Muscle of leg (tissue), 11 donors: ENCODE results near the gene CALHM5. TPM values are rescaled to one million over a fixed set of nuclear protein-coding genes. Genes with fewer than 3 reads are reported as not detected.
A peak's percentile ranks its signal among the peaks of the same experiment; 100 is the strongest.

Source experiments
- DNase-seq: peaks from one replicate; pipeline ENCODE4 v3.0.0; 2013
- H3K27ac ChIP-seq: one replicate; pipeline ENCODE4 v1.5.1; 2013; ENCODE audit warnings: mild to moderate bottlenecking, low read length, control low read depth
- H3K27me3 ChIP-seq: one replicate; pipeline ENCODE4 v1.6.1; 2013; ENCODE audit warnings: low read length; ENCODE audit not compliant: control insufficient read depth, insufficient read depth
- H3K36me3 ChIP-seq: one replicate; pipeline ENCODE4 v1.6.1; 2013; ENCODE audit warnings: low read length; ENCODE audit not compliant: control insufficient read depth, insufficient read depth
- H3K4me1 ChIP-seq: one replicate; pipeline ENCODE4 v1.6.1; 2013; ENCODE audit warnings: low read length; ENCODE audit not compliant: control insufficient read depth, insufficient read depth
- H3K4me3 ChIP-seq: one replicate; pipeline ENCODE4 v1.5.1; 2013; ENCODE audit warnings: low read length, control low read depth
- H3K9me3 ChIP-seq: replicated peaks from 2 replicates; pipeline ENCODE4 v1.6.1; 2013; ENCODE audit warnings: low read depth, low read length; ENCODE audit not compliant: control insufficient read depth
- WGBS: methylation state at CpG from one replicate; pipeline ENCODE4 v1.1.5; 2013; ENCODE audit warnings: missing lambda C conversion rate; ENCODE audit not compliant: insufficient coverage; 5-methylcytosine and 5-hydroxymethylcytosine counted together
- polyA plus RNA-seq, 8 donors: library from polyadenylated mRNA; unstranded; fragments of 120-200 nt; gene quantifications; one replicate each; pipeline versions ENCODE4 v1.2.1 to v1.2.3, GENCODE V29; 2013; ENCODE audit warnings: inconsistent platforms in 1 of 8, low replicate concordance in 1 of 8; ENCODE audit not compliant: insufficient read length in 8 of 8, insufficient read depth in 1 of 8
- total RNA-seq: library from RNA; stranded (reverse); fragments of 120-200 nt; gene quantifications from one replicate; pipeline ENCODE4 v1.2.4, GENCODE V29; 2013

CALHM5 gene
- total and polyA plus RNA-seq, 9 donors: 1.9 to 4.1 (median 2.7) TPM

DNA sequence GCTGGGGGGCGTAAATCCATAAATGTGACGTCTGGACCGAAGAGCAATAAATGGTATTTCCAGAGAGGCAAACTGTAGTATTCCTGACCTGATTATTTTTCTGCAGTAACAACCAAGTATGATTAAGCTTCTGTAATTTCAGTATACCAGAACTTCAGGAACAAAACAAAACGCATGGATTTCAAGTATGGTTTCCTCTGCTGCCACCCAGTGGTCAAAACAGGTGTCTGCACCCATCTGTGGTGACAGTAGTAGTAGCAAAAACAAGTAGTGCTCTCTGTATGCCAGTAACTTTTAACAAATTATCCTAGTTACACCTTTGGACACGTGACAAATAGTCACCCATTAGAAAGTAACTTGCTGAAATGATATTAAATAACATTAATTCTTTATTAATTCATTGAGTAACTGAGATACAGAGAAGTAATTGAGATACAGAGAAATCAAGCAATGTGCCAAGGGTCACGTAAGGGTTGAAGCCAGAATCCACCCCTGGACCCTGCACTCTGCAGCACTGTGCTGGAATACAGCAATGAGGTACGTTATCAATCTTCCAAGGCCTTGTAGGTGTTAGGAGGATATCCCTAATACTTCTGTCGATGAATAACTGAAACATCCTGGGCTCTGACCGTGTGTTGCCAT is 50.1 kb downstream of the CALHM5 start:
- H3K4me1 ChIP-seq: no peaks in the 10 kb centered on the region
- H3K9me3 ChIP-seq: no peaks in the 10 kb centered on the region
- no peak overlapping the region for H3K27ac ChIP-seq
- H3K36me3 ChIP-seq: no peaks in the 10 kb centered on the region
- WGBS: 46% methylated on average over 6 of the region's 9 CpGs
- peak; percentile 82 for DNase-seq
- peaks cover 6% of the 10 kb centered on the region for H3K27me3 ChIP-seq
- no peak overlapping the region for H3K4me3 ChIP-seq

DNA sequence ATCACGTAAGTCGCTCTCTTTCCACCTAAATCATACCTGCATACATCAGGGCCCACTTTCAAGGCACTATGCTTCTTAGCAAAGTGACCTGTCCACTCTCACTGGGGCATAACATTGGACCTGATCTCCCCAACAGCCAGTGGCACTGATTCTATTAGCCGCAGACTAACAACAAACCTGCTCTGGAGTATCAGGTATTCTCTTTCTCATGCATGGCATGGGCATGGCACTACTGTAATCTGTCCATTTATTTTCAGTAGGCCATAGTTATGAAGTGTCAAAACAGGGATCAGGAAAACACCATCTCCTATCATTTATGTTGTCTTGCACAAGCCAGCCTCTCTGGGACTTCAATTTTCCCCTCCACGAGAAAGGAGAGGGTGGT is 50.6 kb downstream of the CALHM5 start:
- peaks cover 6% of the 10 kb centered on the region for H3K27me3 ChIP-seq
- 88% methylated on average over 2 of the region's 4 CpGs for WGBS
- H3K4me1 ChIP-seq: no peaks in the 10 kb centered on the region
- H3K27ac ChIP-seq: no peak overlapping the region
- H3K36me3 ChIP-seq: no peaks in the 10 kb centered on the region
- DNase-seq: no peak
- H3K4me3 ChIP-seq: no peak overlapping the region
- no peaks in the 10 kb centered on the region for H3K9me3 ChIP-seq

DNA sequence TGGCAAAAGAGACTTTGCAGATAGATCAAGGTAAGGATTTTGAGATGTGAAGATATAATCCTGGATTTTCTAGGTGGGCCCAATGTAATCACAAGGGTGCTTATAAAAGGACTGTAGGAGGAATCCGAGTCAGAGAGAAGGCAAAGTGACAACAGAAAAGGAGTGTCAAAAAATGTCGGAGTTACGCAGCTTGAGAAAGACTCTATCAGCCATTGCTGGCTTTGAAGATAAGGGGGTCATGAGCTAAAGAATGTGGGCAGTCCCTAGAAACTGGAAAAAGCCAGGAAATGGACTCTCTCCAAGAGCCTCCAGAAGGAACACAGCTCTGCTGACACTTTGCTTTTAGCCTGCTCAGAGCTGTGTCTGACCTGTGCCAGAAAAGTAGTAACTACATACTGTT is 51.2 kb downstream of the CALHM5 start:
- Histone ChIP-seq H3K4me3 (no peak overlapping the region), H3K27ac (no peak overlapping the region), H3K36me3 (no peaks in the 10 kb centered on the region), H3K27me3 (peaks cover 6% of the 10 kb centered on the region), H3K4me1 (no peaks in the 10 kb centered on the region), H3K9me3 (no peaks in the 10 kb centered on the region)
- 60% methylated on average over 3 of the region's 3 CpGs for WGBS
- DNase-seq: no peak

DNA sequence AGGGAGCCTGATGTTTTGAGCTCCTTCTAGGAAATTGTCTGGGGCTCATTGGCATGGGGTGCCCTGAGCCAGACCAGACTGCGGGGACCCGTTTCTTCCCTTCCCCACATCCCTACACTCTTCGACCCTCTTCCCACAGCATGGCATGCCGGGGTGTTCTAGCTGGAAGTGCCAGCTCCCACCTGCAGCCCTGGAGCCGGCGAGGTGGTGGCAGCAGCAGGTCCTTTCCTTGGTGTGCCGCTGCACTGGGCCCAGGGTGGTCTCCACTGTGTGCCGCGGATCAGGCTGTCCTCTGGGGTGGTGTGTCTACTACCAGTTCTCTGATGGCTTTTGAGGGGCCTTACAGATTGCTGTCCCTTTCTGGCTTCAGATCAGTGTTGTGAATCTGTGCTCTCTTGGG is 52.4 kb downstream of the CALHM5 start:
- Histone ChIP-seq H3K9me3 (no peaks in the 10 kb centered on the region), H3K4me3 (no peak overlapping the region), H3K4me1 (no peaks in the 10 kb centered on the region), H3K36me3 (no peaks in the 10 kb centered on the region), H3K27me3 (peaks cover 6% of the 10 kb centered on the region), H3K27ac (no peak overlapping the region)
- no peak for DNase-seq
- WGBS: 91% methylated on average over 9 of the region's 9 CpGs

DNA sequence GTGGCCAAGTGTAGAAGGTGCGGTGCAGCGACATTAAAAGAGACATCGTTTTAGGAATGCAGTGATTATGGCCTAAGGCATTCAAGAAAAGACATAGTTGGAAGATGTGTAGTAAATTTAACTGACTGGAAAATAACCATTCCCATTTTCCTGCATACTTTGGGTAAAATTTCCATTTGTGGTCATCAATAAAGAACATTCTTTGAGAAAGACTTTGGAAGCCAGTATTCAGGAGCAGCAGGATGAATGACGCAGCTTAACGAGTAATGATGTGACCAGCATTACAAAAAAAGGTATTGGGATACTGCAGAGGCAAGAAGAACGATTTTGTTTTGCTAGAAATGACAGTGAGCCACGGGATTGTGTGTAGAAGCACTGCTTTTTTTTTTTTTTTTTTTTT is 52.9 kb downstream of the CALHM5 start:
- no peaks in the 10 kb centered on the region for H3K4me1 ChIP-seq
- no peaks in the 10 kb centered on the region for H3K36me3 ChIP-seq
- H3K9me3 ChIP-seq: no peaks in the 10 kb centered on the region
- WGBS: no CpG with 5 or more reads among the region's 7 CpGs
- H3K4me3 ChIP-seq: no peak overlapping the region
- H3K27ac ChIP-seq: no peak overlapping the region
- no peak for DNase-seq
- H3K27me3 ChIP-seq: peaks cover 6% of the 10 kb centered on the region

DNA sequence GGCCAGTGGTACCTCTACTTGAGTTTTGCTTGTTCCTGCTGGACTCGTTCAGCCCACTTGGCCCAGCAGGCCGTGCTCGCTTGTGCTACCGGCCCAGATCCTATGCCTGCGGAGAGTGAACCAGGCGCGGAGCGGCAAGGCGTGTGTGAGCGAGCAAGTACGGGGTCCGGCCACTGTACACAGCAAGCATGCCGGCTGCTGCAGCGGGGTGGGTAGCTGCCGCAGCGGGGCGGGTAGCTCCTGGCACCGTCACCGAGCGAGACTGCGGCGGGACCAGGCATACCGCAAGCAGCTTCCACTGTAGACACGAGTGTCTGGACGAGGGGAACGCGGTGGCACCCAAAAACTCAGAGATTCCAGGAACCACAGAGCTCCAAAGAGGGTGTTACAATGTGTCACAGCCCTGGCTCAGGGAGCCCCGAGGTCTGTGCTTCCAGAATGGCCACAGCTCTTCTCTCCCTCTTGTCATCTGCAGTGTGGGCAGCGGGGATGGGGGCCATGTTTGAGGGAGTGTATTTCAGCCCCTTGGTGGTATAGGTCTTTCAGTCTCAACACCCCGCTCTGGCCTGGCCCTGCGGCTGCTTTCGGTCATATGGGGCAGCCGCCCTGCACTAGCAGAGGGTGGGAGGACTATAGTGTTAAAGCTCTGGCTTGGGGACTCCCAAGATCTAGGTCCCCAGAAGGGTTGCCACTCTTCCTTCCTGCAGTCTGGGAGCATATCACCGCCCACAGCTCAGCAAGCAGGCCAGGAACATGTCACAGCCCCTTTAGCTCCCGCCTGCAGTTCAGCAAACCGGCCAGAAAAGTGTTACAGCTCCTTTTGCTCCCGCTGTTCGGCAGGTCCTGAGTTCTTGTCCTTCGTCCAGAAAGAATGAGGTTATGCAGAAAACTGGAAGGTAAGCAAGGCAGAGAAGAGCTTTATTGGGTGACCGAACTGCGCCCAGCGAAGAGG is 53.8 kb downstream of the CALHM5 start:
- Histone ChIP-seq H3K4me3 (no peak overlapping the region), H3K36me3 (no peaks in the 10 kb centered on the region), H3K27me3 (peaks cover 6% of the 10 kb centered on the region), H3K4me1 (no peaks in the 10 kb centered on the region), H3K9me3 (no peaks in the 10 kb centered on the region), H3K27ac (no peak overlapping the region)
- peak; percentile 17 for DNase-seq
- 43% methylated on average over 38 of the region's 42 CpGs for WGBS

DNA sequence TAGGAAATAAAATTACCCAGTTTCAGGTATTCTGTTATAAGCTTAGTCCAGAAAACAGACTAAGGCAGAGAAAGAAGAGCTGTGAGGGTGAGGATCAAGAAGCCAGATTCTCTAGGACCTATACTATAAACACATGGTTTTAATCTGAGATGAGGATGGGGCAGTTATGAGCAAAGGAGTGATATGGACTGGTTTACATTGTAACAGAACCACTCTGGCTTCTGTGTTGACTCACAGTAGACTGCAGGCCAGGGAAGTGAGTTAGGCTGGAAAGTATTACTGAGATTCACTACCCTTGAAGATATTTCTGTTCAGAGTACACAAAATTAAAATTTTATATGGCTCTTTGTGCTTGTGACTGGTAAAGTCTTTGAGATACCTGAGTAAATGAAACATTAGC is 56.7 kb downstream of the CALHM5 start:
- H3K27ac ChIP-seq: no peak overlapping the region

DNA sequence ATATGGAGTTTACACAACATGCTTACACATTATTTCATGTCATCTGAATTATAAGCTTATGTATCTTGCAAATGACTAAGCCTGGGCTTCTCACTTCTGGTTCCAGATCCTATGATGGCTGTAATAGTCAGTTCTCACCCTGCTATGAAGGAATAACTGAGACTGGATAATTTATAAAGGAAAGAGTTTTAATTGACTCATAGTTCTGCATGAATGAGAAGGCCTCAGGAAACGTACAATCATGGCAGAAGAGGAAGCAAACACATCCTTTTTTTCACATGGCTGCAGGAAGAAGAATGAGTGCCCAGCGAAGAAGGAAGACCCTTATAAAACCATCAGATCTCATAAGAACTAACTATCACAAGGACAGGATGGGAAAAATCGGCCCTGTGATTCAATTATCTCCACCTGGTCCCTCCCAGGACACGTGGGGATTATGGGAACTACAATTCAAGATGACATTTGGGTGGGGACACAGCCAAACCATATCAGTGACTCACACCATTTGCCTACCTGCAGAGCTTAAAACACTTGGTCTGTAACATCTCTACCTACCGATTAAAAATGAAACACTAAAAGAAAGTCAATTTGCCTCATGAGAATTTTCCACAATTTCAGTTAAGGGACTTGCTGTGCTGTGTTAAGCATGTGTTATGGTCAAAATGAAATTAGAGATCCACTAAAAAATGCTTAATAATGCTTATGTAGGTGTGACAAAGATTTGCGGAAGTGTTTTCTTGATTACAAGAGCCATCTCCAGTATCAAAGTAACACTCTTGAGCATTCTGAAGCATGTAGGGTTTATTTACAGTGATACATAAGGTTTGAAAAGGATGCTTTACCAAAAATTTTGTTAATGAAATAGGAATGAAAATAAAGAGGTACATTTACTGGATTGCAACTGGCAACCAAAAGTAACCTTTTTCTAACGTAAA is 57.6 kb downstream of the CALHM5 start:
- Histone ChIP-seq H3K4me3 (no peak overlapping the region), H3K36me3 (no peaks in the 10 kb centered on the region), H3K9me3 (no peaks in the 10 kb centered on the region), H3K27me3 (peaks cover 6% of the 10 kb centered on the region), H3K4me1 (peaks cover 2% of the 10 kb centered on the region), H3K27ac (no peak overlapping the region)
- WGBS: no CpG with 5 or more reads among the region's 7 CpGs
- no peak for DNase-seq

More for the DNA sequence above, 56.7 kb downstream of the CALHM5 start:
- no peak overlapping the region for H3K4me3 ChIP-seq
- H3K4me1 ChIP-seq: peaks cover 2% of the 10 kb centered on the region
- H3K27me3 ChIP-seq: peaks cover 6% of the 10 kb centered on the region
- no peaks in the 10 kb centered on the region for H3K36me3 ChIP-seq
- DNase-seq: no peak
- no peaks in the 10 kb centered on the region for H3K9me3 ChIP-seq

DNA sequence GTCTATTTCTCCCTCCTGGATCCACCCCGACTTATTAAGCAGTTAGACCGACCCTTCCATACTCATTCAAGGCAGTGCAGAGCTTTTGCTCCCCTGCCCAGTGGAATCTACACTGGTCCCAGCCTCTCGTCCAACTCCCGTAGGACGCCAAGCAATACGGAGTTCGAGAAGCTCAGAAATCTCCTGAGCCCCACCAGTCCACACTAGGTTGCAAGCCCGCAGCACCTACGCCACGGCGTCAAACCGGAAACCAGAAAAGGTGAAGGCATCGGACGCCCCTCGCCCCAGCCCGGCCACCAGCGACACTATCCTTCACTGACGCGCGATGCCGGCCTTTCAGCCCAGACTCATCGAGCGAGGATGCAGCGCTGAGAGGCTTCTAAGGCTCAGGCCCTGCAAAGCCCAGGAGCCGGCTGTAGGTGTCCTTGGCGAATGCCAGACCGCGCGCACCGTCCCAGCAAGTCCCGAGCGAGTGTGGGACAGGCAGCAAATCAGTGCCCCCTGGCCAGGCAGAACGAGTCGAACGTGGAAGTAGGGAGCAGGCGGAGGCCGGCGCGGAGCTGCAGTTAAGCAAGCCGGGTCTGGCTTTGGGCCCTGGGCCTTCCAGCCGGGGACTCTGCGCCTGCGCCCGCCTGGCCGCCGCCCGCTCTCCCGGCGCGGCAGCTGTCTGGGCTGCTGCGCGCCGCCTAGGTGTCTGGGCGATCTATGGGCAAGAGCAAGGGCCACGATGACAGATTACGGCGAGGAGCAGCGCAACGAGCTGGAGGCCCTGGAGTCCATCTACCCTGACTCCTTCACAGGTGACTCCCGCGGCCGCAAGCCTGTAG is 59.6 kb downstream of the CALHM5 start, which contains the start of gene RWDD1:
RWDD1 (plus strand) TSS at position 649 of the 827 bp plus-strand sequence; CDS start at position 728, 79 bp downstream.
- H3K4me3 ChIP-seq: peak within 1 kb of the TSS; percentile 99
- H3K27me3 ChIP-seq: no peaks in the 10 kb centered on the region
- H3K4me1 ChIP-seq: peaks cover 2% of the 10 kb centered on the region
- WGBS: under 1% methylated on average over 59 of the region's 62 CpGs
- peak within 1 kb of the TSS; percentile 94 for H3K27ac ChIP-seq
- peaks cover 5% of the 10 kb centered on the region for H3K36me3 ChIP-seq
- no peaks in the 10 kb centered on the region for H3K9me3 ChIP-seq
- peak; percentile 100 for DNase-seq
